ENCODE results near the gene NDRG3.

Gene NDRG3

DNA sequence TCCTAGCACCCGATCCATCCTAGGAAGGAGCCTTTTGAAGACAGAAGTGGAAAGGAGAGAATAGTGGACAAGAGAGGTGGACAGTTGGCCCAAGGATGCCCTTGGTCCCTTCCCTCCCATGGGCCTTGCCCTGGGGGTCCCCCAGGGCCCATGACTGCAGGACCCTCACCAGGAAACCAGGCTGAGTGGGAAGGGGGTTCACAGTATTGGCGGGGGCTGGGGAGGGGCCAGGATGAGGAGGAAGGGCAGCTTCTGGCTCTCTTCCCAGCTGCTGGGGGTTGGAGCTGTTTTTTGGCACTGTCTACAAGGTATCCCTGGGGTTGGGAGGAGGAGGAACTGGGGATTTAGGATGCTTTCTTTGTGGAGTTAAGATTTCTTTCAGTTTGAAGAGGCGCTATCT is 31.7 kb upstream of the NDRG3 start:
- H3K4ac ChIP-seq (ENCODE audit: low read depth in 1 of 2, low read length in 2 of 2), result no peak overlapping the region
- H3K18ac ChIP-seq (ENCODE audit: low read depth in 1 of 2, low read length in 2 of 2), result no peak overlapping the region
- H3K36me3 ChIP-seq (ENCODE audit: control insufficient read depth in 1 of 2, insufficient read depth in 2 of 2, low read depth in 1 of 2, low read length in 2 of 2), result peaks cover 12 to 21% of the 10 kb centered on the region in 2 experiments
- no peak overlapping the region for H4K91ac ChIP-seq (ENCODE audit: low read length)
- no peaks in the 10 kb centered on the region for H3K9me3 ChIP-seq (ENCODE audit: control insufficient read depth, low read length)
- H4K8ac ChIP-seq (ENCODE audit: low read length), result no peak overlapping the region
- no peak for DNase-seq
- peaks cover 2% of the 10 kb centered on the region for H3K4me1 ChIP-seq (ENCODE audit: control insufficient read depth, insufficient read depth, low read depth, low read length)
- no peak overlapping the region for H3K4me3 ChIP-seq (ENCODE audit: insufficient read depth in 1 of 2, low read depth in 1 of 2, low read length in 2 of 2)
- H2BK5ac ChIP-seq (ENCODE audit: low read depth, low read length, poor library complexity, severe bottlenecking), result no peak overlapping the region
- H2BK15ac ChIP-seq (ENCODE audit: low read depth, poor library complexity, severe bottlenecking), result no peak overlapping the region
- no peak overlapping the region for H3K4me2 ChIP-seq (ENCODE audit: low read length, poor library complexity, severe bottlenecking)
- H3K9ac ChIP-seq (ENCODE audit: low read length), result no peak overlapping the region
- no peak overlapping the region for H3K27ac ChIP-seq (ENCODE audit: low read length, poor library complexity, severe bottlenecking)
- H2BK120ac ChIP-seq (ENCODE audit: low read depth, low read length), result no peak overlapping the region
- 96% methylated on average over 2 of the region's 3 CpGs for WGBS
- H2BK12ac ChIP-seq (ENCODE audit: low read length in 2 of 2), result no peak overlapping the region
- H3K79me1 ChIP-seq (replicated peaks; ENCODE audit: low read length, poor library complexity, severe bottlenecking), result peaks cover 15% of the 10 kb centered on the region
- no peaks in the 10 kb centered on the region for H3K27me3 ChIP-seq (ENCODE audit: control insufficient read depth in 1 of 2, insufficient read depth in 1 of 2, low read length in 2 of 2)
- no peak overlapping the region for H3K23ac ChIP-seq (ENCODE audit: low read length in 2 of 2)
- H2AK5ac ChIP-seq (ENCODE audit: low read length, severe bottlenecking), result no peak overlapping the region
- no peak overlapping the region for H2AFZ ChIP-seq (ENCODE audit: low read depth, low read length)
- H3K14ac ChIP-seq (ENCODE audit: low read length in 2 of 2), result no peak overlapping the region

DNA sequence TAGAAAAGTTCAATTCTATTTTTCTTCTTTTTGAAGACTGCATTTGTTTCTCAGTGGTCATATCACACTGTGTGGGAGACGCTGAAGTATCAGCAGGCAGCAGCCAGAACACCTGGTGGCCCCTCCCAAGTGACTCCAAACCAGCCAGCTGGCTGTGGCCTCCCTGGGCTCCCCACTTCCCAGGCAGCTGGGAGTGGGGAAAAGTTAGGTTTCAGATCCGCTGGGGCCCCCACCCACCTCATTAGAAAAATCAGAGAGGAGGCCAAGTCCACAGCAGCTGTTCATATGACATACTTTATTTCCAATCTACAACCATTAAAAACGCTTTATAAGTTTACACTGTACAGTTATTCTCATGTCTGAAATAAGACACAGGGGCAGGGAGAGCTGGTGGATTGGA is 31.3 kb upstream of the NDRG3 start:
- 100% methylated on average over 2 of the region's 3 CpGs for WGBS

DNA sequence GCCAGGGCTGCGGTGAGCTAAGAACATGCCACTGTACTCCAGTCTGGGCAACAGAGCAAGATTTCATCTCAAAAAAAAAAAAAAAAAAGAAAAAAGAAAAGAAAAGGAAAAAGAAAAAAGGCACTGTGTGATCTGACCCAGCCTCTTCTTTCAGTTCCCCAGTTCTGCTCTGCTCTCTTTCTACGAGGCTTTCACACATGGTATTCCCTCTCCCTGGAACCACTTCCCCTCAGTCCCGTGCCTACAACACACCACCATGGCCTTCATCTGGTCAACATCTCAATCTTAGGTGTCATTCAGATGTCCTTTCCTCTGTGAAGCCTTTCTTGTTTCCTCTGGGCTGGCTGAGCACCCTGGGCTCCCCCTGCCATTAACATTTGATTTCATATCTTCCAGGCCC is 29.9 kb upstream of the NDRG3 start:
- Histone ChIP-seq H4K8ac (ENCODE audit: low read length) (no peak overlapping the region), H3K4me2 (ENCODE audit: low read length, poor library complexity, severe bottlenecking) (no peak overlapping the region), H2BK15ac (ENCODE audit: low read depth, poor library complexity, severe bottlenecking) (no peak overlapping the region), H3K14ac (ENCODE audit: low read length in 2 of 2) (no peak overlapping the region), H3K9ac (ENCODE audit: low read length) (no peak overlapping the region), H3K4me1 (ENCODE audit: control insufficient read depth, insufficient read depth, low read depth, low read length) (peaks cover 2% of the 10 kb centered on the region), H2BK5ac (ENCODE audit: low read depth, low read length, poor library complexity, severe bottlenecking) (no peak overlapping the region), H4K91ac (ENCODE audit: low read length) (no peak overlapping the region), H3K18ac (ENCODE audit: low read depth in 1 of 2, low read length in 2 of 2) (no peak overlapping the region), H3K27ac (ENCODE audit: low read length, poor library complexity, severe bottlenecking) (no peak overlapping the region), H2BK120ac (ENCODE audit: low read depth, low read length) (no peak overlapping the region), H3K9me3 (ENCODE audit: control insufficient read depth, low read length) (no peaks in the 10 kb centered on the region), H2AK5ac (ENCODE audit: low read length, severe bottlenecking) (no peak overlapping the region), H2AFZ (ENCODE audit: low read depth, low read length) (no peak overlapping the region), H2BK12ac (ENCODE audit: low read length in 2 of 2) (no peak overlapping the region), H3K27me3 (ENCODE audit: control insufficient read depth in 1 of 2, insufficient read depth in 1 of 2, low read length in 2 of 2) (no peaks in the 10 kb centered on the region), H3K79me1 (replicated peaks; ENCODE audit: low read length, poor library complexity, severe bottlenecking) (peaks cover 15% of the 10 kb centered on the region), H3K4ac (ENCODE audit: low read depth in 1 of 2, low read length in 2 of 2) (no peak overlapping the region), H3K36me3 (ENCODE audit: control insufficient read depth in 1 of 2, insufficient read depth in 2 of 2, low read depth in 1 of 2, low read length in 2 of 2) (peaks cover 7 to 19% of the 10 kb centered on the region in 2 experiments), H3K4me3 (ENCODE audit: insufficient read depth in 1 of 2, low read depth in 1 of 2, low read length in 2 of 2) (no peak overlapping the region), H3K23ac (ENCODE audit: low read length in 2 of 2) (no peak overlapping the region)
- WGBS, result 90% methylated on average over 2 of the region's 3 CpGs
- DNase-seq, result no peak

More for the DNA sequence above, 31.3 kb upstream of the NDRG3 start:
- no peak overlapping the region for H2BK12ac ChIP-seq (ENCODE audit: low read length in 2 of 2)
- no peak overlapping the region for H3K23ac ChIP-seq (ENCODE audit: low read length in 2 of 2)
- H3K4me1 ChIP-seq (ENCODE audit: control insufficient read depth, insufficient read depth, low read depth, low read length), result peaks cover 2% of the 10 kb centered on the region
- H4K8ac ChIP-seq (ENCODE audit: low read length), result no peak overlapping the region
- H4K91ac ChIP-seq (ENCODE audit: low read length), result no peak overlapping the region
- H3K9me3 ChIP-seq (ENCODE audit: control insufficient read depth, low read length), result no peaks in the 10 kb centered on the region
- no peak overlapping the region for H2BK5ac ChIP-seq (ENCODE audit: low read depth, low read length, poor library complexity, severe bottlenecking)
- H3K4me2 ChIP-seq (ENCODE audit: low read length, poor library complexity, severe bottlenecking), result no peak overlapping the region
- no peak overlapping the region for H2BK120ac ChIP-seq (ENCODE audit: low read depth, low read length)
- H3K79me1 ChIP-seq (replicated peaks; ENCODE audit: low read length, poor library complexity, severe bottlenecking), result peaks cover 14% of the 10 kb centered on the region
- H3K4ac ChIP-seq (ENCODE audit: low read depth in 1 of 2, low read length in 2 of 2), result no peak overlapping the region
- H2AFZ ChIP-seq (ENCODE audit: low read depth, low read length), result no peak overlapping the region
- H3K27me3 ChIP-seq (ENCODE audit: control insufficient read depth in 1 of 2, insufficient read depth in 1 of 2, low read length in 2 of 2), result no peaks in the 10 kb centered on the region
- no peak overlapping the region for H2AK5ac ChIP-seq (ENCODE audit: low read length, severe bottlenecking)
- no peak overlapping the region for H3K27ac ChIP-seq (ENCODE audit: low read length, poor library complexity, severe bottlenecking)
- peaks cover 8 to 17% of the 10 kb centered on the region in 2 experiments for H3K36me3 ChIP-seq (ENCODE audit: control insufficient read depth in 1 of 2, insufficient read depth in 2 of 2, low read depth in 1 of 2, low read length in 2 of 2)
- no peak overlapping the region for H3K14ac ChIP-seq (ENCODE audit: low read length in 2 of 2)
- no peak overlapping the region for H3K18ac ChIP-seq (ENCODE audit: low read depth in 1 of 2, low read length in 2 of 2)
- DNase-seq, result no peak
- H3K9ac ChIP-seq (ENCODE audit: low read length), result no peak overlapping the region
- no peak overlapping the region for H3K4me3 ChIP-seq (ENCODE audit: insufficient read depth in 1 of 2, low read depth in 1 of 2, low read length in 2 of 2)
- no peak overlapping the region for H2BK15ac ChIP-seq (ENCODE audit: low read depth, poor library complexity, severe bottlenecking)

DNA sequence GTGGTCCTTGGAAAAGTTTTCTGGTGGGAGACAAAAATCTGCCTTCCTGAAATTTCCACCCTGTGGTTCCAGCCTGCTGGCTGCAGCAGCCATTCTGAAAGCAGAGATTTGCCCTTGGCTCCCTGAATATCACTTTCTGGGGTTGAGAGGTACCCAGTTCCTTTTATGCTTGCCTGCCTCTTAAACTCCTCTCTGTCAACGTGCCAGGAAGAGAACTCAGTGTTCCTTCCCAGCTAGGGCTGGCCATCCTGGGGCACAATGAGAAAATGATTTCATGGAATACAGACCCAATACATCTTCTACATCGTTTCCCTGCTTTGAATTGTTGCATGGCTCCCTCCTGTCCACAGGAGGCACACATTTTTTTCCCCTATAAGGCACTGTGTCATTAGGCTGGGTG is 29.3 kb upstream of the NDRG3 start:
- Histone ChIP-seq H2BK15ac (ENCODE audit: low read depth, poor library complexity, severe bottlenecking) (no peak overlapping the region), H3K23ac (ENCODE audit: low read length in 2 of 2) (no peak overlapping the region), H3K14ac (ENCODE audit: low read length in 2 of 2) (no peak overlapping the region), H3K18ac (ENCODE audit: low read depth in 1 of 2, low read length in 2 of 2) (no peak overlapping the region), H3K27ac (ENCODE audit: low read length, poor library complexity, severe bottlenecking) (no peak overlapping the region), H3K4me2 (ENCODE audit: low read length, poor library complexity, severe bottlenecking) (no peak overlapping the region), H2BK12ac (ENCODE audit: low read length in 2 of 2) (peak overlapping the region in 1 of 2 experiments; percentile 4), H3K79me1 (replicated peaks; ENCODE audit: low read length, poor library complexity, severe bottlenecking) (peaks cover 17% of the 10 kb centered on the region), H3K4me3 (ENCODE audit: insufficient read depth in 1 of 2, low read depth in 1 of 2, low read length in 2 of 2) (no peak overlapping the region), H3K9me3 (ENCODE audit: control insufficient read depth, low read length) (no peaks in the 10 kb centered on the region), H2BK120ac (ENCODE audit: low read depth, low read length) (no peak overlapping the region), H2AK5ac (ENCODE audit: low read length, severe bottlenecking) (no peak overlapping the region), H3K36me3 (ENCODE audit: control insufficient read depth in 1 of 2, insufficient read depth in 2 of 2, low read depth in 1 of 2, low read length in 2 of 2) (peaks cover 9 to 17% of the 10 kb centered on the region in 2 experiments), H2BK5ac (ENCODE audit: low read depth, low read length, poor library complexity, severe bottlenecking) (no peak overlapping the region), H3K4ac (ENCODE audit: low read depth in 1 of 2, low read length in 2 of 2) (no peak overlapping the region), H3K9ac (ENCODE audit: low read length) (peak overlapping the region; percentile 98), H4K8ac (ENCODE audit: low read length) (peak overlapping the region; percentile 8), H4K91ac (ENCODE audit: low read length) (no peak overlapping the region), H3K4me1 (ENCODE audit: control insufficient read depth, insufficient read depth, low read depth, low read length) (peaks cover 2% of the 10 kb centered on the region), H2AFZ (ENCODE audit: low read depth, low read length) (no peak overlapping the region), H3K27me3 (ENCODE audit: control insufficient read depth in 1 of 2, insufficient read depth in 1 of 2, low read length in 2 of 2) (no peaks in the 10 kb centered on the region)
- no peak for DNase-seq
- 90% methylated on average over 2 of the region's 2 CpGs for WGBS

All from mesenchymal stem cell (in vitro differentiated cells and primary cell).